ENCODE results near the gene TPH1. TPM values are rescaled to one million over a fixed set of nuclear protein-coding genes. Genes with fewer than 3 reads are reported as not detected.

TPH1 gene
- total RNA-seq, 1 donor from 2014 or later, result 20.5 TPM

GRCh38 chr11:18027475-18027874 is 18.6 kb downstream of the TPH1 start:
- Mint-ChIP-seq H3K4me3 (no peak overlapping the region), H3K9me3 (no peaks in the 10 kb centered on the region), H3K4me1 (ENCODE audit: unreplicated experiment) (no peaks in the 10 kb centered on the region), H3K27ac (no peak overlapping the region), H3K36me3 (no peaks in the 10 kb centered on the region), H3K27me3 (peaks cover 3% of the 10 kb centered on the region)
- DNase-seq (ENCODE audit: extremely low spot score, unreplicated experiment), result no peak
- TF ChIP-seq CTCF (conservative IDR thresholded peaks at IDR 0.05), result no peak

GRCh38 chr11:18022419-18022818 is 23.6 kb downstream of the TPH1 start:
- H3K9me3 Mint-ChIP-seq, result no peaks in the 10 kb centered on the region
- no peak overlapping the region for H3K4me3 Mint-ChIP-seq
- H3K4me1 Mint-ChIP-seq (ENCODE audit: unreplicated experiment), result no peaks in the 10 kb centered on the region
- no peaks in the 10 kb centered on the region for H3K36me3 Mint-ChIP-seq
- no peak for DNase-seq (ENCODE audit: extremely low spot score, unreplicated experiment)
- no peak overlapping the region for H3K27ac Mint-ChIP-seq
- H3K27me3 Mint-ChIP-seq, result peaks cover 3% of the 10 kb centered on the region
- TF ChIP-seq CTCF (conservative IDR thresholded peaks at IDR 0.05), result no peak

GRCh38 chr11:18019650-18020049 is 26.4 kb downstream of the TPH1 start:
- TF ChIP-seq CTCF (conservative IDR thresholded peaks at IDR 0.05), result no peak
- Mint-ChIP-seq H3K4me1 (ENCODE audit: unreplicated experiment) (no peaks in the 10 kb centered on the region), H3K4me3 (no peak overlapping the region), H3K27me3 (peaks cover 24% of the 10 kb centered on the region), H3K9me3 (no peaks in the 10 kb centered on the region), H3K27ac (no peak overlapping the region), H3K36me3 (no peaks in the 10 kb centered on the region)
- no peak for DNase-seq (ENCODE audit: extremely low spot score, unreplicated experiment)

GRCh38 chr11:18016789-18017188 is 29.3 kb downstream of the TPH1 start:
- no peaks in the 10 kb centered on the region for H3K36me3 Mint-ChIP-seq
- H3K27ac Mint-ChIP-seq, result no peak overlapping the region
- no peaks in the 10 kb centered on the region for H3K9me3 Mint-ChIP-seq
- peaks cover 10% of the 10 kb centered on the region for H3K4me1 Mint-ChIP-seq (ENCODE audit: unreplicated experiment)
- DNase-seq (ENCODE audit: extremely low spot score, unreplicated experiment), result no peak
- no peak for TF ChIP-seq CTCF (conservative IDR thresholded peaks at IDR 0.05)
- H3K4me3 Mint-ChIP-seq, result no peak overlapping the region
- peaks cover 36% of the 10 kb centered on the region for H3K27me3 Mint-ChIP-seq

- Mint-ChIP-seq H3K4me1 (ENCODE audit: unreplicated experiment) (peaks cover 13% of the 10 kb centered on the region), H3K9me3 (no peaks in the 10 kb centered on the region), H3K36me3 (no peaks in the 10 kb centered on the region), H3K27ac (peak overlapping the region; percentile 60), H3K27me3 (peaks cover 36% of the 10 kb centered on the region), H3K4me3 (peak overlapping the region; percentile 70)
- no peak for DNase-seq (ENCODE audit: extremely low spot score, unreplicated experiment)
- TF ChIP-seq CTCF (conservative IDR thresholded peaks at IDR 0.05), result no peak
These were observed 31.2 kb downstream of the TPH1 start for GRCh38 chr11:18014876-18015275.

Measured in type B pancreatic cell (in vitro differentiated cells).